ENCODE measurements around the gene CDC20.

GRCh38 chr1:43379476-43379875 is 20.7 kb downstream of the CDC20 start:
- TF ChIP-seq CTCF (IDR thresholded peaks at IDR 0.05) (no peak), EZH2 (IDR thresholded peaks at IDR 0.05) (no peak), EZH2phosphoT487 (IDR thresholded peaks at IDR 0.05) (no peak)
